ENCODE data around the gene VGF.

The VGF gene

DNA sequence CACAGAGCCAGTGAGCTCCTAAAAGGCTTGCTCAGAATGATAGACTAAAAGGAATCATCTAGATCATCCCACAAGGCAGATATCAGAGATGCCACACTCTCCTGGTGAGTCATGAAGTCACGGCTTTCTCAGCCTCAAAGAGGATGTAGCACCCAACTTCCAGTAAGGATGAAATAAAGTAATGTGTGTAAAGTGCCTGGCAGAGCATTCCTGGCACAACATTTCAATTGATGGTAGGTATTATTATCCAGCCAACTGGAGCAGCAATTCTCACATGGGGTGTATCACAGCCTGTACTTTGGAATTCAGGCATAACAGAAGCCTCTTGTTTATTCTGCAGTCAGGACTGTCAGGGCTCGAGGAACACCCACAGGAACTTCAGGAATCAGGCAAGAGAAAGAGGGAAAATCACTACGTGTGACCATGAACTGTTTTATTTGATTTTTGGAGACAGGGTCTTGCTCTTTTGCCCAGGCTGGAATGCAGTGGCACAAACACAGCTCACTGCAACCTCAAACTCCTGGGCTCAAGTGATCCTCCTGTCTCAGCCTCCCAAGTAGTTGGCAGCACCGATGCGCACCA lies 20.0 kb upstream of the VGF start:
- no peak for DNase-seq (ENCODE audit: low read depth)

DNA sequence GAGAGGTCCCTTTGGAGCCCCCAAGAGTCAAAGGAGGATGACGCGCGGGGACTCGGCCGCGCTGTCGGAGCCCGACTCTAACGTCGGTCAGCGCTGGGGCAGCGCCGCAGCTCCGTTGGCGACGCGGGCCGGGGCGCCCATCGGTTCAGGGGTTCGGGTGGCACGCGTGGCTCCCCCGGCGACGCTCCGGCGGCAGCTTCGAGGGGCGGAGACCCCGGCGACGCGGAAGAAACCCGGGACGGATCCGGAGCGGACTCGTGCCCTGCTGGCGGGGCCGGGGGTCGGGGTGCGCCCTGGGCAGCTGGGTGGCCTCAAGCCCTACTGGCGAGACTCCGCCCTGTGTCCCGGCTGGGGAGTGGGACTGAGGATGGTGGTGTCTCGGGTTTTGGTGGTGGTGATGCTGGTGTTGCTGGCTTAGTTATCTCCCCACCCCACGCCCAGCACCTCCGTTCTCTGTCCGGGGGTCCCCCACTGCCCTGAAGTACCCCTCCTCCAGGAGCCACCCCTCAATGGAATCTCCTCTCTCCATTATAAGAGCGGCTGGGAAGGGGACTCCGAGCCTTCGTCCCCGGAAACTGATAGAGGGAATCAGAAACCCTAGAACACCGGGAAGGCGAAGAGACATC lies 14.9 kb upstream of the VGF start, which contains the start of gene NAT16:
NAT16 (minus strand) TSS at position 164 of the 626 bp plus-strand sequence. CDS start 5,486 bp downstream, outside the sequence.
- DNase-seq (ENCODE audit: low read depth), result no peak

DNA sequence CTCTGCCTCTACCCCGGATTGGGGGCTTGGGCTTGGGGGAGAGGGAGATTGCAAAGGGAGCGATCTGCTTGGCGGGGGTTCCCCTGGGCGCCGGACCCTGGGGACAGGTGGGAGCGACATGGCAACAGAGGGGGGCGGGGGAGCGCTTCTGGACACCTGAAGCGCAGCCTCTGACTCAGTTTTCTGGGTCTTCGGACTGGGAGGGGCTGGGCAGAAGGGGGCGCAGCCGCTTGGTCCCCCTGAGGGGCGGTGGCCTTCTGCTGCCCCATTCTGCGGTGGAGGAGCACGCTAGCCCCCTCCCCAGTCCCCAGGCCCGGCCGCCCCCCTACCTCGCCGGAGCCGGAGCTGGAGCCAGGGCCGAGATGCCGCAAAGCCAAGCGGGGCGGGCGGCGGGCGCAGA lies 14.3 kb upstream of the VGF start:
- DNase-seq (ENCODE audit: low read depth), result no peak

DNA sequence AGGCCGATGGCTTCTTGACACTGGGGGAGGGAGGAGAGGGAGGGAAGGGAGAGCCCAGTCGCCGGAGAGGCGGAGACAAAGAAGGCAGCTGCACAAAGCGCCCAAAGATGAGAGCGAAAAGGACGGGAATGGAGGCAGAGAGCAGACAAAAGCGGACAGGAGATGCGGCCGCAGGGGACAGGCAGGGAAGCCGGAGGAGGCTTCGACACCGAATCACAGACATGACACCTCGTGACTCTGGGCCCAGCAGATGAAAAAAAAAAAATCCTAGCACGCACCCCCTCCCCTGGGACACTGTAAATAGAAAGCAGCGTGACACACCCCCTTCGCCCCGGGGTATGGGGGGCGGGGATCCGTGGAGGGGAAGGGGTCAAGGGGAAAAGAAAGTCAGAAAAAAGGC lies 13.7 kb upstream of the VGF start:
- DNase-seq (ENCODE audit: low read depth), result no peak

DNA sequence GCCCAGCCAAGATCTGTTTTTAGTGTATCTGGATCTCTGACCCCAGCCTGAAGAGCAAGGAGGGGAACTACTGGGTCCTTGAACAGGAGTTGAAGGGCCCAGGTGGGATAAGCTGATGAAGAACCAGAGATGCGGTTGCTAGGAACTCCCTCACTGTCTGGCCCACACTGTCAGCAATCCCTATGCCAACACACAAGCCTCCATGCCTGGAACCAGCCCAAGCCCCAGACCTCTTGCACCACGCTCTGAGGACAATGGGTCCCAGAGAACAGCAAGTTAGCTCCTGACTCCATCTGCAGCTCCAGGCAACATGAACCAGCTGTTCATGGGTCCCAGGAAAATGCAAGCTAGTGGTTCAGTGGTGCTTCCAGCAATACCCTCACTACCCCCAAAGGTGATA lies 12.3 kb upstream of the VGF start:
- DNase-seq (ENCODE audit: low read depth), result no peak

DNA sequence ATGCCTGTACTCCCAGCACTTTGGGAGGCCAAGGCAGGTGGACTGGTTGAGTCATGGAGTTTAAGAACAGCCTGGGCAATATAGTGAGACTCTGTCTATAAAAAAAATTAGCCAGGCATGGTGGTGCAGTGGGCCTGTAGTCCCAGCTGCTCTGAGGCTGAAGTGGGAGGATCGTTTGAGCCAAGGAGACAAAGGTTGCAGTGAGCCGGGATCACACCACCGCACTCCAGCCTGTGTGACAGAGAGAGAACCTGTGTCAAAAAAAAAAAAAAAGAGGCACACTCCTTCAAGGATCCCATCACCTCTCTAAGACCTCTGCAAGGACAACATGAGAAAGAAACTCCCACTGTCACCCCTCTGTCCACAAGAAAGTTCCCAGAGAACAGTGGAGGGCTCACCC lies 10.3 kb upstream of the VGF start:
- DNase-seq (ENCODE audit: low read depth), result no peak

DNA sequence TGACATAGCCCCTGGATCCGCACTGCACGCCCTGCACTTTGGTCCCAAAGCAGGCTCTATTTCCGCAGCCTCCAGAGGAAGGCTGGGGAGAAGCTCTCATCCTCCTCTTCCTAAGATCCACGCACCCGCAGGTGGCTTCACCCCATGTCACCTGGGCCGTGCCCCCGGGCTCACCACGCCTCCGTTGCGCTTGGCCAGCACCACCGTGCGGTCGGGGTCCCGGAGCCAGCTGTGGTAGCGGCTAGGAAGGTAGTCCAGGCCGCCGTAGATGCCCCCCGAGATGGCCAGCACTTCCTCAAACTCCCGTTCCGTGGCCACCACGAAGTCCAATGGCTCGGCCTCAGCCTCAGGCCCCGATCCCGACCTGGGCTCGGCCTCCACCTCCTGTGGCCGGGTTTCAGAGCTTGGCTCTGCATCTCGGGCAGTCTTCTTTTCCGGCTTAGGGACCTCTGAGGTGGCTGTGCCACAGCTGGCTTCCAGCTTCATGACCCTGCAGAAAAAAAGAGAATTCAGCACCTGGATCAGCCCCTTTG lies 9.0 kb upstream of the VGF start:
- no peak for DNase-seq (ENCODE audit: low read depth)

DNA sequence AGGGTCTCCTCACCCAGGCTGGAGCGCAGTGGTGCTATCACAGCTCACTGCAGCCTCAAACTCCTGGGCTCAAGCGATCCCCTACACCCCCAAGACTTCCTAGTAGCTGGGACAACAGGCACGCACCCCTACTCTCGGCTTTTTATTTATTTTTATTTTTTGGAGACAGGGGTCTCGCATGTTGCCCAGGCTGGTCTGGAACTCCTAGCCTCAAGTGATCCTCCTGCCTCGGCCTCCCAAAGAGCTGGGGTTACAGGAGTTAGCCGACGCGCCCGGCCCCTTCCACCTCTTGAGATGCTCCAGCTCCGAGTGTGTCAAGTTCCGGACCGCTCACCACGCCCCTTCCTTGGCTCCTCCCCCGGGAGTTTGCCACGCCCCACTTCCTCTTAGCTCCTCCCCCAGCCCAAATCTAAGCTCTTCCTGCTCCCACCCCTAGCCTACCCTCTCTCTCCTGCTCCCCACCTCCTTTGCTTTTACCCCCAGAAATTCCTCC lies 8.4 kb upstream of the VGF start:
- DNase-seq (ENCODE audit: low read depth), result peak; percentile 34

DNA sequence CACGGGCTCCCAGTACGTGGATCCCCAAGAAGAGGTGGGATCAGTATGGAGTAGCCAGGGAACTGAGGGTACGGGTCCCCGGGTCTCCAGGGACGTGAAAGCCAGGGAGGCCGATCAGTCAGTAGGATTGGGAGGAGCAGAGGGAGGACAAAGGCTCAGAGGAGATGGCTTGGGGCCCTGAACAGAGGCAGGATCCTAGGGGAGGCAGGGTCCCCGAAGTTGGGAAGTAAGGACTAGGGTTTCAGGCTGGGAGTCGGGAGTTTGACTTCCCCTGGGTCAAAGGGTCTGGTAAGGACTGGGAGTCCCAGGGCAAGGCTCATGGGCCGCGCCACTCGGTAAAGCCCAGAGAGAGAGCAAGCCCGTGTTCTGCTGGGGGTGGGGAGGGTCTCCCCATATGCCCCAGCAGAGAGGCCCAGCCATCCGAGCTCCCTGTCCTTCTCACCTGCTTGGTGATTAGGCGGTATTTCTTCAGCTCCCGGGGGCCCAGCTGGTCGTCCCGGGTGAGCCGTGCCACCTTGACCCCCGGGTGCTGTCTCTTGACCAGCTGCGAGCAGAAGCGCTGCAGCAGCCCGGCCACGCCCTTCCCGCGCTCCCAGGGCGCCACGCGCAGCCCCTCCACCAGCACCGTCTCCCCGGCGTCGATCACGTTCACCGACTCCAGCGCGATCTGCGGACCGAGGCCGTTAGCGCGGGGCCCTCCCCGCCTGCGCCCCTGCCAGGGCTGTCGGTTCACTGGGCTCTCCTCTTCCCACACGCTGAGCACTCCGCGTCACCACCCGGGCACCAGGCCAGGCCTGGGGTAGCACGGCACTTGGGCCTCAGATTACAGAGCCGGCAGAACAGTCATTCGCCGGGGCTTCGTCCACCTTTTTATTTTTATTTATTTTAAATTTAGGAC lies 7.7 kb upstream of the VGF start:
- DNase-seq (ENCODE audit: low read depth), result no peak

DNA sequence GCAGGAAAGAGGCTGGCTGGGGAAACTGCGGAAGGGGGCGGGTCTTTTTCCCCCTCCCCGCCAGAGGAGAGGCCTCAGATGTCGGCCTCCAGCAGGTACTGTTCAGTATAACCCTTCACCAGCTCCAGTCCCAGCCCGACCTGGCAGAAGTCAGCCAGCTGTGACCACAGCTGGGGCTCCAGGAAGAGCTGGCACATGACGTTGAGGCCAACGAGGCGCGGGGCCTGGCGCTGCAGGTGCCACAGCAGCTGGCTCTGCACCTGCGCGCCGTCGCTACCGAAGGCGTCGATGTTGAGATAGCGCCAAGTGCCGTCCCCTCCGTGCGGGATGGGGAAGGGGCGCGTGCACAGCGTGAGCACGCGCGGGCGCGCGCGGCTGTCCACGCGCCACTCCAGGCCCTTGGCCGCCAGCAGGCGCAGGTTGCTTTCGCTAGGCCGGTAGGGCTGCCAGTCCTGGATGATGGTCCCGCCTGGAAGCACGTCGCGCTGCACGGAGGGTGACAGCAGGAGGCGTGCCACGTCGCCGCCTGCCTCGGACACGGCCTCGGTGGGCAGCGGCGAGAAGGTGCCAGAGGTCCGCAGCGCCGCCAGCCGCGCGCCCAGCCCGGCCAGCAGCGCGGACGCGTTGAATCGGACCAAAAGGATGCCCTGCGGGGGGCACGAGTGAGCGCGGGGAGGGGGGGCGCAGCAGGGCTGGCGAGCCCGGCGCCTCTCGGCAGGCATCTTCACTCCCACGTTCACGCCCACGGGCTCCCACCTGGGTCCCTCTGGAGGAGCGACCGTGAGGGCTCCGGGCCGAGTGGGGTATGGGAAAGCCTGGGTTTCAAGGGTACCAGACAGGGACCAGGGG lies 6.9 kb upstream of the VGF start:
- DNase-seq (ENCODE audit: low read depth), result no peak

DNA sequence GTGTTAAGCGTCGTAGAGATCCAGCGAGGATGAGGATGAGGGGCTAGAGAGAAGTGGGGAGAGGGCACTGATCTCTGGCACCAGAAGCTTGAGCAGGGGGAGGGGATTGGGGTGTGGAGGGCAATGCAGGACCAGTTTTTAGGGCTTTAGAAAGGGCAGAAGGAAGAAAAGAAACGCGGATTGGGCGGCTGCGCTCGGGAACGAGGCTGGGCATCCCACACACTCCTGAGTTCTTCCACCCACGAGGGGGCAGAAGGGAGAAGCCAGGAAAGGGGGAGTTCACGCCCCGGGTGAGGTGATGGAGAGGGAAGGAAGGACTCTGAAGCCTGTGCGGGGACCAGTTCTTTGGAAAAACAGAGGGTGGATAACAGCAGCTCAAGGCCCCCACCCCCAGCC lies 6.1 kb upstream of the VGF start:
- DNase-seq (ENCODE audit: low read depth), result no peak

DNA sequence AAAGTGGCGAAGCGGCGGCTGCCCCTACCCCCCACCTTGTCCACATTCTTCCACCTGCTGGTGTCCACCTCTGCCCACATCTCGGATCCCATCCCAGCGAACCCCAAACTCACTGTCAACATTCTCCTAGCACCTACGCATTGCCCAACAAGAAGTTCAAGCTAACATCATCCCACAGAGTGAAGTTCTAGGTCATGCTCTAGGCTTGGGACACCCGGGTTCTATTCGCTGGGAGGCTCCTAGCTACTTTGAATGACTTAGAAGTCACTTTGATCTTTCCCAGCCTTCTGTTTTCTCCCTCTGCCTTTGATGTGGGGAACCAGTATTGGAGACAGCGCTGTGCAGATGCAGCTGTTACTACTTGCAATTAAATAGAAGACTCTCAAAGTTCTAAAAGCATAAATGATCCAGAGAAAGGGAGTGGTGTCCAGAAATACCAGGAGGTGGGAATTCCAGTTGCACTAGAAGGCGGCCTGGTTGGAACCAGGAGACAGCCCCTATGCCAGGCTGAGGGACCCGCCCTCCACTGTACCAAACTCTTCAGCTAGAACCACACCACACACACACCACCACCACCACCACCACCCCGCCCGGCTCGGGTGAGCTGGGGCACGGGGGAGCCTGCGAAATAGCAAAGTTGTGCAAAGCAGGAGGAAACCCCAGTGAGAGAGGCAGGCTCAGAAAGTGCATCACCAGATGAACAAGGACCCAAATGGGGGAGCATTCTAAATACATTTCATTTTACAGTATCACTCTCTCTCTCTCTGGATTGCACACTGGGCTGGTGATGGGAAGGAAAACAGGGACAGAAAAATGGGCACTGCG lies 5.5 kb upstream of the VGF start:
- DNase-seq (ENCODE audit: low read depth), result no peak

DNA sequence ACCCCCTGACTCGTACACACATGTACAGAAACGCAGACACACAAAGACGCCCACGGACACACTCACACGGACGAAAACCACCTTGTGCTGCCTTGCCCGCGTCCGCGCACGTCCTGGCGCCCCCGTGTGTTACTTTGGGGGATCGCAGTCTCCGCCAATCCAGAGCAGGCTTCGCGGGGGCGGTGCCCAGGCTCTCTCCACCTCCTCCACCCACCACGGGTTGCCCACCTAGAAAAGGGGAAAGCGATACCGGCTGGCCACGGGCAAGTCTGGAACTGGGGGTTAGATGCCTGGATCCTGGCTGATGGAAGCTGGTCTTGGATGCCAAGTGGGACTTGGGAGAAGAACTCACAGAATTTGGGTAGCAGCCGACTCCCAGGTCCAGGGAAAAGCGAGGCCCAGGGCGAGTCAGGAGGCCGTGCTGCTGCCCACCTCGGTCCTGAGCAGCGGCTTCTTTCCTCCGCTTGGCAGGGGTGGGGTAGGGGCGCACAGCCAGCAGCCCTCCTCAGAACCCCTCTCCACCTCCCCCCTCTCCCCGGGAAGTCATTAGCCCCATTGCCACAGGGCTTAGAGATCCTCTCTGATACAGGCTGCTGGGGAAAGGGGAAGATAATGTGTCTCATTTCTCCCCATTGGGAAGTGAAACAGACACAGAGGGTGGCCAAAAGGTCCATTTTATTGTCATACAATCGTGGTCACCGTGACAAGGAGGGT lies 4.6 kb upstream of the VGF start:
- peak; percentile 70 for DNase-seq (ENCODE audit: low read depth)

DNA sequence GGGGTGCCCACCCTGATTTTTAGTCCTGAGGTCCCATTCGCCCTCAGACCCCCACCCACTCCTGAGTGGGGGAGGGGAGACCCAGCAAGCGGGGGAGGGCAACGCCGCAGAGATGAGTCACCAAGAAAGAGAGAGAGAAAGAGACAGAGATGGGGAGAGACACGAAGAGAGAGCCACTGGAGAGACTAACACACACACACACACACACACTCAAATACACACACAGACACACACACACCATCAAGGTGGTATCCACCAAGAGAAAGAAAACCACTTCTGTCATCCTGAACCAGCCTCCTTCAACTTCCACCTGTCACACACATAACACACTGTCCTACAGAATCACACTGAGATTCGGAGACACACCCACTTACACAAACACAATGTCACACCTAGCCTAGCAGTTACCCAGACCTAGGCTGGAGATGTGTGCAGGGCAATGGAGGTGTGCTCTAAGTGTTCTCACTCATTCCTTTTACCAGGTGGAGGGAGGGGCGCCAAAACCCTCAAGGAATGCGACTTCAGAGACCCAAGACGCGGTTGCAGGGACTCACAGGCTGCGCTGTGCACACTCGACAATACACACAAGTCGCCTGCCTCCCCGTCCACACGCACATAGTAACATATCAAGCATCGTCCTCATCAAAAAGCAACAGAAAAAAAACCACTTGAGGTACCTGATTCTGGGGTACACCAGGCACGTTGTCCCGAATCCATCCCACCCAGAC lies 3.9 kb upstream of the VGF start:
- DNase-seq (ENCODE audit: low read depth), result no peak

DNA sequence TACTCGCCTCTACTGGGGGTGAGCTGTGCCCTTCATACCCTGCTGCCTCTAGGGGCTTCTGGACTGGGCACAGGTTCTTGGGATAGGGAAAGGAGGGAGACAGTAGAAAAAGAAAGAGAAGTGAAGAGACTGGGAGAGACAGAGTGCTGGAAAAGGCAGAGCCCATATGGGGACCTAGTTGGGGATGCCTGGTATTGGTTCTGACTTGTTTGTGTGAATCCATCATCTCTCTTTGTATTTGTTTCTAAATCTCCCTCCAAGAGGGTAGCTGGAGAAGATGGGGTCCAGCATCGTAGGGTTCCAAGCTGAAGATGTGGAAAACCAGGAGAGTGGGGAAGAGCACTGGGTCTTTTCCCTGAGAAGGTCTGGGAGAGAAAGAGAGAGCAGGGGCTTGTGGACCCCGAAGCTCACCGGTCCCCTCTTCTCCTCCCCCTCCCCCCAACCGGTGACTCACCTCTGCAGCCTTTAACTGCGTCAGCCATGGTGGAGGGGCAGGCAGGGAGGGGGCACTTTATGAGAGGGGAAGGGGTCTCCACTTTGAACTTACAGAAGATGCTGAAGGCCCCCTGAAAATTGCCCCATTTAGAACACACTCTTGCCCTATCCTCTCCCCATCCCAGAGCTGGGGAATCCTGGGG lies 3.2 kb upstream of the VGF start:
- no peak for DNase-seq (ENCODE audit: low read depth)

DNA sequence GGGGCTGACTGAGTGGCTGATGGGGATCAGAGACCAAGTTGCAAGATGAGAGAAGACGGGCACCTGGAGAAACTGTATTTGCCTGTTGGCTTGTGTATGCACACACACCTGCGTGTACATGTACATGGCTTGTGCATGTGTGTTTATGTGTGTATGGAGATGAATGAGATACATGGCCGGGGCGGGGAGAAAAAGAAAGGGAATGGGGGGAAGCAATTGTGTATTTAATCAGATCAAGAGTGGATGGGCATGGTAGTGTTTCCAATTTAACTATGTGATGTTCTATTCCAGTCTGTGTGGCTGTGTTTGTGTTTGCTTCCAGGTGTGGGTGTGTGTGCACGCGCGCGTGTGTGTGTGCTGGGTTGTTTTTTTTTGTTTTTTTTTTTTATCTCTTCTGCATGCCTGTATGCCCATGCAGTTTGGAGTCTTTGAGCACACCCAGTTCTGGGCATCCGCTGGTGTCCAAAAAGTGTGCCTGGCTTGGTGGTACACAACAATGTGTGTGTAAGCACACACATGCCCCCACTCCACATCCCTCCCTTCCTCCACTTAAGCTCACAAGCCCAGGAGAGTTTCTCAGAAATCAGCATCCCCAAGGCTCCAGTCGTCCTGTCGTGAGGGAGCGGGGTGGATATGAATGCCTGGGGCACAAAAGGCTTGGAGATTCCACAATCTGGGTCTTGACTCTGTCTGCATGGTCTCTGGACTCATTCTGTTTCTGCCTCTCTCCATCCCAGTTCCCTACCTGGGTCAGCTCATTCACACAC lies 2.5 kb upstream of the VGF start:
- DNase-seq (ENCODE audit: low read depth), result no peak

DNA sequence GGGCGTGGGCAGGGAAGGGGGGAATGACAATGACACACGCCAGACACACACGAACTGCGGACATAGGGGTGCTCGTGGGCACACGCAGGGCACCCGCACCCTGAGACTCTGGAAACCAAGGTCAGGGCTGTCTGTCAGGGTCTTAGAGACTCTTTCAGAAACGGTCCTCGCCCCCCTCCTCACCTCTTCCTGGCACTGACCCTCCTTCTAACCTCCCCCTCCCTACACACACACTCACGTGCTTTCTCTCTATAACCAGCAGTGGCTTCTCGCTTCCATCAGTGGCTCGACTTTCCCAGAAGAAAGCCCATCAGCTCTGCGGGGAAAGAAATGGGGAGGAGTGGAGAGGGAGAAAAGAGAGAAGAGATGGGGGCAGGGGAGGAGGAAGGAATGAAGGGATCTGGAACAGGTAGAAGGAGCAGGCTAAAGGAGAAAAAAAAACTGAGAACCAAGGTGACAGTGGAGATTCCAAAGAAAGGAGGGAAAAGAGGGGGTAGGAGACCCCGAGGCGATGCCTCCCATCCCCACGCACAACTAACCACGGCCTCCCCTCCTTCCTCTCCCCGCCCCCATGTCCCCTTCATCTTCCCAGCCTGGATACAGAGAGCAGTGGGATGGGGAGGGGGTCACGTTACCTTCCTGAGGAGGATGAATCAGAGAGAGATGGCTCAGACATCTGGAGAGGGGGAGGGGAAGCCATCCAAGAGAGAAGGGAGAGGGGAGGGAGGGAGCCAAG lies 1.7 kb upstream of the VGF start:
- DNase-seq (ENCODE audit: low read depth), result no peak

DNA sequence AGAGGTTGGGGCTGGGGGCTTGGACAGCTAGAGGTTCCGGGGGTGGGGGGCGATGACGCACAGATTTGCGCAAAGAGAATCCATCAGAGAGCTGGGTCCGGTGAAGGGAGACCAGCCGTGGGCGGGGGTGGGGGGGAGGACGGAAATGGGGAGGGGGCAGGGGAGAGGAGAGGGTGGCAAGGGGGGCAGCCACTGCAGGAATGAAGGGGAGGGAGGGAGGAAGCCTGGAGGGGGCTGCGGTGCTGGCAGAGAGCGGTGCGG lies 1.2 kb upstream of the VGF start:
- no peak for DNase-seq (ENCODE audit: low read depth)
